Neuron (in vitro differentiated cells): ENCODE measurements around the gene TNIP2.

Experiments used
- H2AFZ ChIP-seq: one replicate; pipeline ENCODE4 v1.6.1; 2013; ENCODE audit warnings: low read depth, mild to moderate bottlenecking, inconsistent platforms, low read length, moderate library complexity
- H3K27me3 ChIP-seq: one replicate; pipeline ENCODE4 v1.6.1; 2013; ENCODE audit warnings: low read length; ENCODE audit not compliant: insufficient read depth
- H3K36me3 ChIP-seq: one replicate; pipeline ENCODE4 v1.6.1; 2013; ENCODE audit warnings: low read length; ENCODE audit not compliant: insufficient read depth
- H3K4me1 ChIP-seq: one replicate; pipeline ENCODE4 v1.6.1; 2013; ENCODE audit warnings: low read length; ENCODE audit not compliant: insufficient read depth
- H3K4me3 ChIP-seq: 2 replicates; pipeline ENCODE4 v1.5.1; 2013; ENCODE audit warnings: mild to moderate bottlenecking, low read length, moderate library complexity
- H3K9me3 ChIP-seq: one replicate; pipeline ENCODE4 v1.6.1; 2013; ENCODE audit warnings: low read length

The TNIP2 gene

DNA sequence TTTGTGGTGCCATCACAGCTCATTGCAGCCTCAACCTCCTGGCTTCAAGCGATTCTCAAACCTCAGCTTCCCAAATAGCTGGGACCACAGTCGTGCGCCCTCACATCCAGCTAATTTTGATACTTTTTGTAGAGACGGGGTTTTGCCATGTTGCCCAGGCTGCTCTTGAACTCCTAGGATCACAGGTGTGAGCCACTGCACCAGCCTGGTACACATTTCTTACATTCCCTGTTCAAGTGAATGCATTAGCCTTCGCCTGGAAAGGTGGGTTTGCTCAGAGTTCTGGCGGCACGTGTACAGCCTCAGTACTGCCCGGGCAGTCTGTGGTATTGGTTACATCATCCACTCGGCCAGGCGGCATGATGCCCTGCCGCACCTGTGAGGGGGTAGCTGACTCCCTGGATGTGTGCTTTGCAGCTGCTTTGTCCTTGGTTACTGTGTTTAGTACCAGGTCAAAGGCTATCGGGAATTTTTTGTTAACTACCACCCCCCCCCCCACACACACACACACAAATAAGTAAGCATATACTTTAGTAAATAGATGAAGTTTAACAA, 57.1 kb downstream of the TNIP2 start:
- H3K9me3 ChIP-seq, result no peaks in the 10 kb centered on the region
- H3K4me3 ChIP-seq, result no peak overlapping the region
- H3K36me3 ChIP-seq, result peaks cover 85% of the 10 kb centered on the region
- H2AFZ ChIP-seq, result no peak overlapping the region
- no peaks in the 10 kb centered on the region for H3K27me3 ChIP-seq
- H3K4me1 ChIP-seq, result no peaks in the 10 kb centered on the region

DNA sequence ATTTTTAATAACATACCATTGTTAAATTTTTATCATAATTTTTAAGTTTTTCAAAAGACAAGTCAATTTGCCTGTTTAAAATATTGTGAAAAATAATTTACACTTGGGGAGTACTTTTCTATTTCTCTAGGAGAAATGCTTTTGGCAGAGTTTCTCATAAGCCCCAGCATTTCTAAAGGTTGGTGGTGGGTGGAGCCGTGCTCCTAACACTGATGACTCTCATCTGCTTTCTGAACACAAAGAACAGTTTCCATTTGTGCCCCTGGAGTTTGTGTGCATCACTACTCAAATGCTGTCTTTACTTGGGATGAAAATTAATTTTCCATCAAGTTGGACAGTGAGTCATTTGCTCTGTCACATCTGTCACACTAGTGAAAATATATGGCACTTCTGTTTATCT, 57.6 kb downstream of the TNIP2 start:
- Histone ChIP-seq H3K27me3 (no peaks in the 10 kb centered on the region), H3K9me3 (no peaks in the 10 kb centered on the region), H2AFZ (no peak overlapping the region), H3K4me3 (no peak overlapping the region), H3K4me1 (no peaks in the 10 kb centered on the region), H3K36me3 (peaks cover 86% of the 10 kb centered on the region)

DNA sequence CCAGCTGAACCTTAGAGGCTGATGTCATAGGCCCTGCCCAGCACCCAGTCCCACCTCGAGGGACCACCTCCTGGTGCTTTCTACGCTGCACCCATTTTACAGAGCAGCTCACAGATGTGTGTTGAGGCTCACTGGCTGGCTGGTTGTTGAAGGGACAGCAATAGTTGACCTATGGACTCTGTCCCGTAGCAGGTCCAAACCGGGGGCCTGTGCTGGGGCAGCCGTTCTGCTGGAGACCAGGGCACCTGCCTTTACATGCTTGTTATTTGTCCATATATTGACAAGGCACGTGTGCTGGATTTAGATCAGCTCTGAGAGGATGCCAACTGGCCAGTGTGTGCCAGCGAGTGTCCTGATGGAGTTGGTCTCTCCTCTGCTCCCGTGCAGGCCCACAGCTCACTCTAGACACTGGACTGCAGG, 58.1 kb downstream of the TNIP2 start:
- Histone ChIP-seq H2AFZ (no peak overlapping the region), H3K4me3 (no peak overlapping the region), H3K4me1 (no peaks in the 10 kb centered on the region), H3K9me3 (no peaks in the 10 kb centered on the region), H3K36me3 (peaks cover 86% of the 10 kb centered on the region), H3K27me3 (no peaks in the 10 kb centered on the region)

DNA sequence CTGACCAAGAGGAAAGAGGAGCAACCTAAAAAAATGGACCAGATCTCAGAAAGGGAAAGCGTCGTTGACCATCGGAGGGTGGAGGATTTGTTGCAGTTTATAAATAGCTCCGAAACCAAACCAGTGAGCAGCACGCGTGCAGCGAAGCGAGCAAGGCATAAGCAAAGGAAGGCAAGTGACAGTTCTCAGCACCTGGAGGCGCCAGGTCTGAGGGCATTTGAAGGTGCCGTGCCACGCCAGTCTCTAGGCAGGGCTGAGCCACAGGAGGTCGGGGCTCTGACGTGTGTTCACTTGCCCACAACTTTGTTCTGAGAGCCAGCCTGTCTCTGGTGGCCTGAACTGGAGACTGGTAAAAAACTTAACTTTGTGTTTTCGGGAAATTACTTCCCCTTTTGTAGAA, 59.7 kb downstream of the TNIP2 start:
- Histone ChIP-seq H3K9me3 (no peaks in the 10 kb centered on the region), H3K36me3 (peaks cover 87% of the 10 kb centered on the region), H2AFZ (no peak overlapping the region), H3K4me3 (no peak overlapping the region), H3K4me1 (no peaks in the 10 kb centered on the region), H3K27me3 (no peaks in the 10 kb centered on the region)

DNA sequence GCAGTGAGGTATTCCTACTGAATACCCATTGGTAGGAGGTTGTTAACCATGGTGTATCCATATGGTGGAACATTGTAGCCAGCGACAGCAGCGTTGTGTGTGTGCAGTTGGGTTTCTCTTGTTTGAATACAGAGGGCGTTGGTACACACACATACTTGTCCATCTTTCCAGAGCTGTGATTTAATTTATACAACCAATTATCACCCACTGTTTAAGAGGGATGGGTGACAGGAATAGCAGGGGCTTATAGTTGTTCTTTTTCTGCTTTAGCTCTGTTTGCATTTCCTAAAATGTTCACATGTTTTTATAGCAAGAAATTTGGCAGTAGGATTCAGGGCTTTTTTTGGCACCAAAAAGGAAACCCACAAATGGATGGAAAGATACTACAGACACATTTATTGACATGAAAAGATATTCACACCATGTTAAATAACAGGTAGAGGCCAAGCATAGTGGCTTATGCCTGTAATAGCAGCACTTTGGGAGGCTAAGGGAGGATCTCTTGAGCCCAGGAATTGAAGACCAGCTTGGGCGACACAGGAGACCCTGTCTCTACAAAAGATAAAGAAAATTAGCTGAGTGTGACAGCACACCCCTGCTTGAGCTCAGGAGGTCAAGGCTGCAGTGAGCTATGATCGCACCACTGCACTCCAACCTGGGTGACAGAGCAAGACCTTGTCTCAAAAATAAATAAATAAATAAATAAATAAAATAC, 60.6 kb downstream of the TNIP2 start:
- Histone ChIP-seq H3K36me3 (peaks cover 88% of the 10 kb centered on the region), H2AFZ (no peak overlapping the region), H3K27me3 (no peaks in the 10 kb centered on the region), H3K4me1 (no peaks in the 10 kb centered on the region), H3K9me3 (no peaks in the 10 kb centered on the region), H3K4me3 (no peak overlapping the region)

DNA sequence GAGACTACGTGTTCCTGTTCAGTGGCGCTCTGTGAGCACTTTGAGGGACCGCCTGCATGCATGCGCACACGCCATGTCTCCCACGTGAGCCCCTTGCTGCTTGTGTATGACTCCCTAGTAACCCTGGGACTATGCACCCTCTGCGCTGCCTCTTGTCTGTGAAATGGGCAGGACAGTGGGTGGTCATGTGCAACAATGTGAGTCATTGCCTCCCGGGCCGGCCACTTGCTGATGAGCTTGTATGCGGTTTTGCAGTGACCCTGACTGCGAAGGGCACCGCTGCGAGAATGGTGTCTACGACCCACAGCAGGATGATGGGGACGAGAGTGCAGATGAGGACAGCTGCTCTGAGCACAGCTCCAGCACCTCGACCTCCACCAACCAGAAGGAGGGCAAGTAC, 61.4 kb downstream of the TNIP2 start:
- Histone ChIP-seq H3K4me3 (no peak overlapping the region), H3K9me3 (no peaks in the 10 kb centered on the region), H3K36me3 (peaks cover 88% of the 10 kb centered on the region), H3K27me3 (no peaks in the 10 kb centered on the region), H2AFZ (no peak overlapping the region), H3K4me1 (no peaks in the 10 kb centered on the region)

DNA sequence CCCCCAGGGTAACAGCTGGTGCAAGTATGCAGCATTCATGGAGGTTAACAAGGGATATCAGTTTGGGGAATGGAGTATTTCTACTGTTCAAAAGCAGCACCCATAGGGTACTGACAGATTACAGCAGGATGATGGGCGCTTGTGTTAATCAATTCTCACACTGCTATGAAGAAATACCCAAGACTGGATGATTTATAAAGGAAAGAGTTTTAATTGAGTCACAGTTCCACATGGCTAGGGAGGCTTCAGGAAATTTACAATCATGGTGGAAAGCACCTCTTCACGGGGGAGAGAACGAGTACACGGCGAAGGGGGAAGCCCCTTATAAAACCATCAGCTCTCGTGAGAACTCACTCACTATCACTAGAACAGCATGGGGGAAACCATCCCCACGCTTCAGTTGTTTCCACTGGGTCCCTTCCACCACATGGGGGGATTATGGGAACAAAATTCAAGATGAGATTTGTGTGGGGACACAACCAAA, 64.1 kb downstream of the TNIP2 start:
- H3K36me3 ChIP-seq, result peaks cover 83% of the 10 kb centered on the region
- H3K4me3 ChIP-seq, result no peak overlapping the region

More for the DNA sequence above, 64.1 kb downstream of the TNIP2 start:
- Histone ChIP-seq H3K27me3 (no peaks in the 10 kb centered on the region), H3K9me3 (no peaks in the 10 kb centered on the region), H2AFZ (no peak overlapping the region), H3K4me1 (no peaks in the 10 kb centered on the region)
